Measurements from ENCODE around the gene DKK2.

GRCh38 chr4:106985830-106986229 lies 50.3 kb downstream of the DKK2 start:
- TF ChIP-seq POLR2A (IDR thresholded peaks at IDR 0.05) = no peak
- TF ChIP-seq, protein P1, sequence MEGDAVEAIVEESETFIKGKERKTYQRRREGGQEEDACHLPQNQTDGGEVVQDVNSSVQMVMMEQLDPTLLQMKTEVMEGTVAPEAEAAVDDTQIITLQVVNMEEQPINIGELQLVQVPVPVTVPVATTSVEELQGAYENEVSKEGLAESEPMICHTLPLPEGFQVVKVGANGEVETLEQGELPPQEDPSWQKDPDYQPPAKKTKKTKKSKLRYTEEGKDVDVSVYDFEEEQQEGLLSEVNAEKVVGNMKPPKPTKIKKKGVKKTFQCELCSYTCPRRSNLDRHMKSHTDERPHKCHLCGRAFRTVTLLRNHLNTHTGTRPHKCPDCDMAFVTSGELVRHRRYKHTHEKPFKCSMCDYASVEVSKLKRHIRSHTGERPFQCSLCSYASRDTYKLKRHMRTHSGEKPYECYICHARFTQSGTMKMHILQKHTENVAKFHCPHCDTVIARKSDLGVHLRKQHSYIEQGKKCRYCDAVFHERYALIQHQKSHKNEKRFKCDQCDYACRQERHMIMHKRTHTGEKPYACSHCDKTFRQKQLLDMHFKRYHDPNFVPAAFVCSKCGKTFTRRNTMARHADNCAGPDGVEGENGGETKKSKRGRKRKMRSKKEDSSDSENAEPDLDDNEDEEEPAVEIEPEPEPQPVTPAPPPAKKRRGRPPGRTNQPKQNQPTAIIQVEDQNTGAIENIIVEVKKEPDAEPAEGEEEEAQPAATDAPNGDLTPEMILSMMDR (IDR thresholded peaks at IDR 0.05) = no peak
